Choroid plexus epithelial cell (primary cell): ENCODE data around the gene MYLK4.

Source experiments
- DNase-seq: peaks from one replicate; pipeline ENCODE4 v3.0.0-alpha.2; 2010; ENCODE audit warnings: low read depth
- H3K4me3 ChIP-seq: 2 replicates; pipeline ENCODE4 v1.5.1; 2011; ENCODE audit warnings: low read depth, mild to moderate bottlenecking, control low read depth, low read length, moderate library complexity
- CTCF ChIP-seq: conservative IDR thresholded peaks from 2 replicates; pipeline ENCODE4 v1.5.1; 2011; ENCODE audit warnings: low read depth, mild to moderate bottlenecking, control low read depth, inconsistent platforms, low read length, moderate library complexity

MYLK4 gene

GRCh38 chr6:2626401-2626800, 124.3 kb downstream of the MYLK4 start:
- no peak for TF ChIP-seq CTCF
- DNase-seq = no peak
- H3K4me3 ChIP-seq = no peak overlapping the region

GRCh38 chr6:2625581-2625980, 125.1 kb downstream of the MYLK4 start:
- no peak overlapping the region for H3K4me3 ChIP-seq
- no peak for DNase-seq
- no peak for TF ChIP-seq CTCF

- H3K4me3 ChIP-seq = no peak overlapping the region
- no peak for DNase-seq
- TF ChIP-seq CTCF = no peak
These were observed 126.5 kb downstream of the MYLK4 start for GRCh38 chr6:2624177-2624576.

GRCh38 chr6:2623295-2623694, 127.4 kb downstream of the MYLK4 start:
- DNase-seq = peak; percentile 26
- TF ChIP-seq CTCF = no peak
- H3K4me3 ChIP-seq = no peak overlapping the region

- no peak overlapping the region for H3K4me3 ChIP-seq
- peak; percentile 64 for DNase-seq
- peak; percentile 69 for TF ChIP-seq CTCF
These were observed 128.1 kb downstream of the MYLK4 start for GRCh38 chr6:2622671-2623070.

- TF ChIP-seq CTCF = no peak
- no peak for DNase-seq
- no peak overlapping the region for H3K4me3 ChIP-seq
These were observed 131.1 kb downstream of the MYLK4 start for GRCh38 chr6:2619651-2620050.

- TF ChIP-seq CTCF = no peak
- no peak for DNase-seq
These were observed 133.0 kb downstream of the MYLK4 start for GRCh38 chr6:2617729-2618128.

More at GRCh38 chr6:2617729-2618128, 133.0 kb downstream of the MYLK4 start:
- no peak overlapping the region for H3K4me3 ChIP-seq
